GM12878 (cell line): ENCODE data around the gene BTF3L4.

Experiments used
- MEF2A ChIP-seq: IDR thresholded peaks from 2 replicates; pipeline ENCODE4 v1.6.1; 2011; ENCODE audit warnings: low read depth, mild to moderate bottlenecking, low read length, moderate library complexity; ENCODE audit not compliant: insufficient read depth
- TF ChIP-seq, protein P1 (sequence below), 3 experiments: IDR thresholded peaks in 2 of 3; conservative IDR thresholded peaks in 1 of 3; 2 replicates each; pipeline ENCODE4 v1.5.1; 2011; ENCODE audit warnings: low read depth in 3 of 3, low read length in 3 of 3, mild to moderate bottlenecking in 3 of 3, control low read depth in 2 of 3, moderate library complexity in 2 of 3, inconsistent platforms in 1 of 3, mixed read lengths in 1 of 3; ENCODE audit not compliant: control insufficient read depth in 2 of 3, insufficient read depth in 1 of 3; ENCODE audit errors: extremely low read depth in 1 of 3

- no peak for TF ChIP-seq MEF2A
- TF ChIP-seq, protein P1, sequence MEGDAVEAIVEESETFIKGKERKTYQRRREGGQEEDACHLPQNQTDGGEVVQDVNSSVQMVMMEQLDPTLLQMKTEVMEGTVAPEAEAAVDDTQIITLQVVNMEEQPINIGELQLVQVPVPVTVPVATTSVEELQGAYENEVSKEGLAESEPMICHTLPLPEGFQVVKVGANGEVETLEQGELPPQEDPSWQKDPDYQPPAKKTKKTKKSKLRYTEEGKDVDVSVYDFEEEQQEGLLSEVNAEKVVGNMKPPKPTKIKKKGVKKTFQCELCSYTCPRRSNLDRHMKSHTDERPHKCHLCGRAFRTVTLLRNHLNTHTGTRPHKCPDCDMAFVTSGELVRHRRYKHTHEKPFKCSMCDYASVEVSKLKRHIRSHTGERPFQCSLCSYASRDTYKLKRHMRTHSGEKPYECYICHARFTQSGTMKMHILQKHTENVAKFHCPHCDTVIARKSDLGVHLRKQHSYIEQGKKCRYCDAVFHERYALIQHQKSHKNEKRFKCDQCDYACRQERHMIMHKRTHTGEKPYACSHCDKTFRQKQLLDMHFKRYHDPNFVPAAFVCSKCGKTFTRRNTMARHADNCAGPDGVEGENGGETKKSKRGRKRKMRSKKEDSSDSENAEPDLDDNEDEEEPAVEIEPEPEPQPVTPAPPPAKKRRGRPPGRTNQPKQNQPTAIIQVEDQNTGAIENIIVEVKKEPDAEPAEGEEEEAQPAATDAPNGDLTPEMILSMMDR (IDR thresholded peaks at IDR 0.05 in 2 of 3, conservative IDR thresholded peaks at IDR 0.05 in 1 of 3; ENCODE audit: control insufficient read depth in 2 of 3, extremely low read depth in 1 of 3, insufficient read depth in 1 of 3, low read depth in 3 of 3, low read length in 3 of 3), result no peak
Measured at GRCh38 chr1:52080014-52080415, 23.9 kb downstream of the BTF3L4 start.
